Activated naive CD4-positive, alpha-beta T cell treated with anti-CD3 and anti-CD28 coated beads, Interleukin-2, amount 10 ng/mL, durations not matched to agents 7 days and 5 days (primary cell): ENCODE results near the gene SLC6A11.

Experiments used
- CTCF ChIA-PET: fragments of 350-600 bp; sonication (Branson Sonifier 250); formaldehyde crosslinking; loops from one replicate; lab custom pipeline; 2021; ENCODE audit warnings: antibody characterized with exemption; lab: Charles Lee
- DNase-seq: peaks from one replicate; pipeline ENCODE4 v3.0.0-alpha.2; 2020
- H3K27ac Mint-ChIP-seq: one replicate; pipeline ENCODE4 v1.8.0; 2021; ENCODE audit warnings: mild to moderate bottlenecking, moderate library complexity, mixed read lengths
- H3K27me3 Mint-ChIP-seq: one replicate; pipeline ENCODE4 v1.8.0; 2021; ENCODE audit warnings: mild to moderate bottlenecking, mixed read lengths
- H3K36me3 Mint-ChIP-seq: one replicate; pipeline ENCODE4 v1.8.0; 2021; ENCODE audit warnings: mixed read lengths
- H3K4me1 Mint-ChIP-seq: one replicate; pipeline ENCODE4 v1.8.0; 2021; ENCODE audit warnings: mixed read lengths
- H3K4me3 Mint-ChIP-seq: one replicate; pipeline ENCODE4 v1.8.0; 2021; ENCODE audit warnings: mild to moderate bottlenecking, moderate library complexity, mixed read lengths
- H3K9me3 Mint-ChIP-seq: one replicate; pipeline ENCODE4 v1.8.0; 2021; ENCODE audit warnings: mixed read lengths

Gene SLC6A11

GRCh38 chr3:10779293-10779805 lies 36.7 kb upstream of the SLC6A11 start:
- no peak for DNase-seq

GRCh38 chr3:10780243-10780642 lies 35.8 kb upstream of the SLC6A11 start:
- no peak overlapping the region for H3K27ac Mint-ChIP-seq
- H3K9me3 Mint-ChIP-seq: no peaks in the 10 kb centered on the region
- CTCF ChIA-PET: no interaction called here
- H3K4me3 Mint-ChIP-seq: no peak overlapping the region
- peaks cover 8% of the 10 kb centered on the region for H3K27me3 Mint-ChIP-seq
- no peak for DNase-seq
- H3K4me1 Mint-ChIP-seq: peaks cover 6% of the 10 kb centered on the region
- H3K36me3 Mint-ChIP-seq: no peaks in the 10 kb centered on the region

More at GRCh38 chr3:10779293-10779805, 36.7 kb upstream of the SLC6A11 start:
- H3K4me1 Mint-ChIP-seq: peaks cover 6% of the 10 kb centered on the region
- CTCF ChIA-PET: no interaction called here
- no peaks in the 10 kb centered on the region for H3K36me3 Mint-ChIP-seq
- H3K9me3 Mint-ChIP-seq: no peaks in the 10 kb centered on the region
- H3K4me3 Mint-ChIP-seq: no peak overlapping the region
- H3K27me3 Mint-ChIP-seq: peaks cover 5% of the 10 kb centered on the region
- no peak overlapping the region for H3K27ac Mint-ChIP-seq

- H3K4me1 Mint-ChIP-seq: peaks cover 6% of the 10 kb centered on the region
These were observed 35.1 kb upstream of the SLC6A11 start for GRCh38 chr3:10780922-10781321.

GRCh38 chr3:10781981-10782380 lies 34.0 kb upstream of the SLC6A11 start:
- H3K36me3 Mint-ChIP-seq: no peaks in the 10 kb centered on the region
- H3K9me3 Mint-ChIP-seq: no peaks in the 10 kb centered on the region
- CTCF ChIA-PET: interaction anchor here (1.7 kb wide), 1 partner anchor 13 kb away, joined by 4 read pairs; no protein-coding TSS in a partner anchor
- H3K4me3 Mint-ChIP-seq: no peak overlapping the region
- H3K27ac Mint-ChIP-seq: no peak overlapping the region
- peaks cover 8% of the 10 kb centered on the region for H3K27me3 Mint-ChIP-seq
- DNase-seq: no peak
- peaks cover 6% of the 10 kb centered on the region for H3K4me1 Mint-ChIP-seq

More at GRCh38 chr3:10780922-10781321, 35.1 kb upstream of the SLC6A11 start:
- CTCF ChIA-PET: interaction anchor here (1.7 kb wide), 1 partner anchor 14 kb away, joined by 4 read pairs; no protein-coding TSS in a partner anchor
- peaks cover 8% of the 10 kb centered on the region for H3K27me3 Mint-ChIP-seq
- H3K36me3 Mint-ChIP-seq: no peaks in the 10 kb centered on the region
- H3K9me3 Mint-ChIP-seq: no peaks in the 10 kb centered on the region
- no peak for DNase-seq
- no peak overlapping the region for H3K27ac Mint-ChIP-seq
- H3K4me3 Mint-ChIP-seq: no peak overlapping the region

GRCh38 chr3:10783360-10784351 lies 32.4 kb upstream of the SLC6A11 start:
- Mint-ChIP-seq H3K27ac (no peak overlapping the region), H3K36me3 (no peaks in the 10 kb centered on the region), H3K9me3 (no peaks in the 10 kb centered on the region), H3K4me1 (peaks cover 6% of the 10 kb centered on the region), H3K4me3 (no peak overlapping the region), H3K27me3 (peaks cover 8% of the 10 kb centered on the region)
- CTCF ChIA-PET: interaction anchor here (1.9 to 2.3 kb wide), 2 partner anchors 26 to 27 kb away, joined by 6 to 7 read pairs; no protein-coding TSS in a partner anchor
- peak; percentile 44 for DNase-seq

GRCh38 chr3:10786640-10787039 lies 29.4 kb upstream of the SLC6A11 start:
- CTCF ChIA-PET: no interaction called here
- no peak overlapping the region for H3K4me3 Mint-ChIP-seq

GRCh38 chr3:10788451-10788850 lies 27.6 kb upstream of the SLC6A11 start:
- H3K27me3 Mint-ChIP-seq: peaks cover 13% of the 10 kb centered on the region
- H3K27ac Mint-ChIP-seq: no peak overlapping the region
- no peak overlapping the region for H3K4me3 Mint-ChIP-seq
- CTCF ChIA-PET: no interaction called here
- DNase-seq: no peak
- H3K36me3 Mint-ChIP-seq: no peaks in the 10 kb centered on the region
- peaks cover 6% of the 10 kb centered on the region for H3K4me1 Mint-ChIP-seq
- no peaks in the 10 kb centered on the region for H3K9me3 Mint-ChIP-seq

More at GRCh38 chr3:10786640-10787039, 29.4 kb upstream of the SLC6A11 start:
- Mint-ChIP-seq H3K27me3 (peaks cover 12% of the 10 kb centered on the region), H3K4me1 (peaks cover 6% of the 10 kb centered on the region), H3K36me3 (no peaks in the 10 kb centered on the region), H3K9me3 (no peaks in the 10 kb centered on the region), H3K27ac (no peak overlapping the region)
- DNase-seq: no peak

- H3K27ac Mint-ChIP-seq: no peak overlapping the region
- no peaks in the 10 kb centered on the region for H3K4me1 Mint-ChIP-seq
- no peak overlapping the region for H3K4me3 Mint-ChIP-seq
- no peaks in the 10 kb centered on the region for H3K36me3 Mint-ChIP-seq
- H3K27me3 Mint-ChIP-seq: peaks cover 4% of the 10 kb centered on the region
- no peak for DNase-seq
- CTCF ChIA-PET: no interaction called here
- H3K9me3 Mint-ChIP-seq: no peaks in the 10 kb centered on the region
These were observed 25.3 kb upstream of the SLC6A11 start for GRCh38 chr3:10790713-10791112.

GRCh38 chr3:10792208-10792607 lies 23.8 kb upstream of the SLC6A11 start:
- H3K4me3 Mint-ChIP-seq: no peak overlapping the region
- no peak overlapping the region for H3K27ac Mint-ChIP-seq
- H3K4me1 Mint-ChIP-seq: no peaks in the 10 kb centered on the region
- peaks cover 4% of the 10 kb centered on the region for H3K27me3 Mint-ChIP-seq
- H3K36me3 Mint-ChIP-seq: no peaks in the 10 kb centered on the region
- no peaks in the 10 kb centered on the region for H3K9me3 Mint-ChIP-seq
- CTCF ChIA-PET: no interaction called here
- no peak for DNase-seq

- no peaks in the 10 kb centered on the region for H3K4me1 Mint-ChIP-seq
- DNase-seq: no peak
- no peaks in the 10 kb centered on the region for H3K36me3 Mint-ChIP-seq
- no peak overlapping the region for H3K27ac Mint-ChIP-seq
- H3K4me3 Mint-ChIP-seq: no peak overlapping the region
- no peaks in the 10 kb centered on the region for H3K9me3 Mint-ChIP-seq
- CTCF ChIA-PET: interaction anchor here (1.0 kb wide), 1 partner anchor 262 kb away, joined by 4 read pairs; no protein-coding TSS in a partner anchor
- H3K27me3 Mint-ChIP-seq: peaks cover 9% of the 10 kb centered on the region
These were observed 17.2 kb upstream of the SLC6A11 start for GRCh38 chr3:10798600-10799367.

GRCh38 chr3:10804183-10804648 lies 11.8 kb upstream of the SLC6A11 start:
- Mint-ChIP-seq H3K9me3 (no peaks in the 10 kb centered on the region), H3K4me1 (no peaks in the 10 kb centered on the region), H3K36me3 (no peaks in the 10 kb centered on the region), H3K27me3 (peaks cover 13% of the 10 kb centered on the region), H3K4me3 (no peak overlapping the region), H3K27ac (no peak overlapping the region)
- CTCF ChIA-PET: no interaction called here
- no peak for DNase-seq

- no peaks in the 10 kb centered on the region for H3K36me3 Mint-ChIP-seq
- CTCF ChIA-PET: no interaction called here
- H3K27ac Mint-ChIP-seq: no peak overlapping the region
- no peak for DNase-seq
- H3K4me3 Mint-ChIP-seq: no peak overlapping the region
- no peaks in the 10 kb centered on the region for H3K9me3 Mint-ChIP-seq
- H3K27me3 Mint-ChIP-seq: peaks cover 17% of the 10 kb centered on the region
- no peaks in the 10 kb centered on the region for H3K4me1 Mint-ChIP-seq
These were observed 10.0 kb upstream of the SLC6A11 start for GRCh38 chr3:10806006-10806405.

GRCh38 chr3:10808130-10808735 lies 7.8 kb upstream of the SLC6A11 start:
- no peak overlapping the region for H3K27ac Mint-ChIP-seq
- H3K4me1 Mint-ChIP-seq: no peaks in the 10 kb centered on the region
- no peaks in the 10 kb centered on the region for H3K36me3 Mint-ChIP-seq
- H3K9me3 Mint-ChIP-seq: no peaks in the 10 kb centered on the region
- CTCF ChIA-PET: interaction anchor here (1.5 kb wide), 1 partner anchor 50 kb away, joined by 3 read pairs; no protein-coding TSS in a partner anchor
- peaks cover 19% of the 10 kb centered on the region for H3K27me3 Mint-ChIP-seq
- DNase-seq: no peak
- no peak overlapping the region for H3K4me3 Mint-ChIP-seq
